Hematopoietic multipotent progenitor cell treated with erythropoietin and hydrocortisone succinate and interleukin-3 and kit ligand, for 8 days (in vitro differentiated cells): ENCODE results near the gene MFAP3L.

Experiments used
- DNase-seq: peaks from one replicate; pipeline ENCODE4 v3.0.0-alpha.2; 2015

The MFAP3L gene

DNA sequence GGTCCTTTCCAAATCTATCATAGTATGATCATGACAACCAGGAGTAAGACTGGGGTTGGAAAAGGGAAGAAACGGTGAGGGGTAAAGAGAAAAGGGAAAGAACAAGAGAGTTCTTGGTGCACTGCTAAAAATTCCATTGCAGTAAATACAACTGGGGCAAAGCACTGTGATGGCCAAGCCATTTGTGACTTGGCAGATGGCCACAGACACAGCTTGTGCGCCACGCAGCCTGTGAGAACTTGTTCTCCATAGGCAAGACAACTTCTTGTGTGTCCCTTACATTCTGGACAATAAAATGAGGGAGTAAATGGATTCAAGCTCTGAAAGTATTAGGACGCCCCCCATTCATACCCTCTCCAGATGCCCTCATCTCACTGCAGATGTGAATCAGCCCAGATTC lies 10.9 kb downstream of the MFAP3L start:
- DNase-seq = no peak

GRCh38 chr4:170014359-170015011 lies 11.7 kb downstream of the MFAP3L start:
- DNase-seq = no peak

- DNase-seq = no peak
These were observed 13.6 kb downstream of the MFAP3L start for GRCh38 chr4:170012629-170012958.

- no peak for DNase-seq
These were observed 14.1 kb downstream of the MFAP3L start for GRCh38 chr4:170011921-170012628.

DNA sequence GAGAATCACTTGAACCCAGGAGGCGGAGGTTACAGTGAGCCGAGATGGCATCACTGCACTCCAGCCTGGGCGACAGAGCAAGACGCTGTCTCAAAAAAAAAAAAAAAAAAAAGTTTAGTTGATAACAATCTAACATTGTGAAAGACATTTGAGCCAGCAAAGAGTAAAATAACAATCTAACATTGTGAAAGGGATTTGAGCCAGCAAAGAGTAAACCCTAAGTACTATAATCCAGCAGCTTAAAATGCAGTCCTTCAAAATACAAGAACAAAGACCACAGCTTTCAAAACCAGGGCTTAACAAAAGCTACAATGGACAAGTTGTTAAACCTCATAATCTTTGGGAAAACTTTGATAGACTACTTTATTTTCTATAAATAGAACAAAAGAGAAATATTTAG lies 16.9 kb downstream of the MFAP3L start:
- no peak for DNase-seq

GRCh38 chr4:170008801-170009200 lies 17.4 kb downstream of the MFAP3L start:
- no peak for DNase-seq

GRCh38 chr4:170008371-170008770 lies 17.8 kb downstream of the MFAP3L start:
- DNase-seq = peak; percentile 68

- peak; percentile 94 for DNase-seq
These were observed 19.1 kb downstream of the MFAP3L start for GRCh38 chr4:170007113-170007512.

DNA sequence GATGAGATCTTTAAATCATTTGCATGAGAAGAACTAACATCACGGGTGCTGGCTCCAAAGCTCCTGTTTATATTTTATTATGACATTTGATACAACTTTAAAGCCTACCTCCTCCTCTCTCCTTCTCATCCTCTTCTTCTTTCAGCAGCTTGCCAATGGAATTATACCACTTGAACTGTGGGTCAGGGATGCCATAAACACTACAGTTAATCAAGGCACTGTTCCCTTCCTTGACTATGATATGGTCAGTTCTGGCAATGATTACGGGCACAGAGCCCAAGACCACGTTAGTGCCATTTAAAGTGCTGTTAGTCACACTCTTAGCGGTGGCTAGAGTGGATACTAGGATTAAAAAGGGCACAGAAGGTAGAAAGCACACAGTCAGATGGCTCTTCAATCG lies 20.7 kb downstream of the MFAP3L start:
- DNase-seq = no peak

DNA sequence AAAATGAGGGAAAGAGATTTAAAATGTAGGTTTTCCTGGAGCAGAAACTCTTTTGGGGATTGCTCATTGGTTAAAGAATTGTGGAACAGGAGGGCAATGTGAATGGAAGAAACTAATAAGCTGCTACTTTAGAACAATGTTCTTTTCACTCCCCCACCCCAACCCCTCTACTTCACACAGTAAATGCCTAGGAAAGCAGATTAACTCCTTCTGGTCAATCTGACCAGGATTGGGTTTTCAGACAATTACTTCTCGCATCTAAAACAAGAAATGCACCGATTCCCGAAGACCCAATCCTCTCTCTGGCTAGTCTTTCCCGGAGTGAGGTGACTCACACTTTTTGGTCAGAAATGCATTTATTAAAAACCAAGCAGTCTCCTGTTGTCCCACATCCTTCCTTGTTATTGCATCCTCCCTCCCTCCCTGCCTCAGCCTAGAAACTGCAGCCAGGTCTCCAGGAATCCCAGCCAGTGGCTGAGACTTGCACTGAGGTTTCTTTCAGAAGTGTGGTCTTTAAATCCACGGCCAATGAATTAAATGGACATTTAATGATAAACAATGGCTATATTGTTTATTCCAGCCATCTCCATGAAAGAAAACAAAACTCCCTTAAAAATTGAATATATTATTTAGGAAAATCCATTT lies 21.4 kb downstream of the MFAP3L start:
- DNase-seq = no peak

GRCh38 chr4:170003071-170004070 lies 22.8 kb downstream of the MFAP3L start:
- DNase-seq = peak; percentile 12

DNA sequence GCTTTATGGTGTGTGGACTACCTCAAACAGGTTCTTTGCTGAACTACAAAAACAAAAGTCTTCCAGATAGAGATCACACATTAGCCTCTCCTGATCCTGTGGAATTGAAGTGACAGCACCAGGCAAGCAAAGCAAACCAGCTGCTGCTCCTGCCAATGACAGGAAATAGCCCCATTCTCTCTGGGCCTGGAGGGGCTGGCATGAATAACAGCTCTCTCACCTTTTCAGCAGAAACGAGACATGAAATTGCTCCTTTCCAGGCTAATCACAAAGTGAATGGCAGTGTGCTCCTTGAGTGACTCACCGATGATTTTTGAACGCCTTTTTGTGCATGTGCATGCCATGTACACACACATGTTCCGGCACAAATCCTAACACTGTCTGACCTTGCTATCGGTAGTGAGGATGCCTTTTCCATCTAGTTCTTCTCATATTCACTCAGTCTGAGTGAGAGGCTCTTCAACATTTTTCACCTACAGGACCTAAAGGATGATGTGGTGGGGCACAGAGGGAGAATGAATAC lies 24.4 kb downstream of the MFAP3L start:
- DNase-seq = no peak

GRCh38 chr4:170001011-170001744 lies 25.0 kb downstream of the MFAP3L start:
- DNase-seq = peak; percentile 43

DNA sequence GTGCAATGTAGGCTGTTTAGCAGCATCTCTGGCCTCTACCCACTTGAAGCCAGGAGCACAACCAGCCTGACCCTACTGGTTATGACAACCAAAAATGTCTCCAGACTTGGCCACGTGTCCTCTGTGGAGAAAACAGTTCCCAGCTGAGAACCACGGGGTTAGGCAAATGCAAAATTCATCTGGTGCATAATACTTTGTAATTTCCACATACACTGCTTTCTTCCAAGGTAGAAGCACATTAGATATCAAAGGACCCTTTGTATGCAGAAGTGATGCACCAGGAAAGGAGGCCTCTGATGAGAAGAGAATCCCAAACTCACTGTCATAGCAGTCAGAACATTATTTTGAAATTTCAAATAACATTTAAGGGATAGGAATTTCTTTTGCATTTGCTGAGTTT lies 26.3 kb downstream of the MFAP3L start:
- DNase-seq = no peak

DNA sequence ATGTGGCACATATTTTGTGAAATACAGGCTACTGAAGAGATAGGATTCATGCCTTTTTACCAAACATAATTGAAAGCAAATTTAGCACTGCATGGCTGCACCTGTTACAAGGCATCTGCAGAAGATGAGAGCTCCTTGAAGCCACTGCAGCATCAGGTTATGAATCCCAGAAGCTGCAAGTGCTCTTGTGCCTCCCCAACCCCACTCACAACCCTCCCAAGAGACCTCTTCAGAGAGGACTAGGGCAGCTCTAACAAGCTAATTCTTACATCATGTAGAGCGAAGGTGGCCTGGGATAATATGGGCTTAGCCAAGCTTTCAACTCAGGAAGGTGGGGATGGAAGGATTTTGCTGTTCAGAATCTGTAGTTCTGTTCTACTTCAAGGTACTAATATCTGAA lies 27.2 kb downstream of the MFAP3L start:
- no peak for DNase-seq

DNA sequence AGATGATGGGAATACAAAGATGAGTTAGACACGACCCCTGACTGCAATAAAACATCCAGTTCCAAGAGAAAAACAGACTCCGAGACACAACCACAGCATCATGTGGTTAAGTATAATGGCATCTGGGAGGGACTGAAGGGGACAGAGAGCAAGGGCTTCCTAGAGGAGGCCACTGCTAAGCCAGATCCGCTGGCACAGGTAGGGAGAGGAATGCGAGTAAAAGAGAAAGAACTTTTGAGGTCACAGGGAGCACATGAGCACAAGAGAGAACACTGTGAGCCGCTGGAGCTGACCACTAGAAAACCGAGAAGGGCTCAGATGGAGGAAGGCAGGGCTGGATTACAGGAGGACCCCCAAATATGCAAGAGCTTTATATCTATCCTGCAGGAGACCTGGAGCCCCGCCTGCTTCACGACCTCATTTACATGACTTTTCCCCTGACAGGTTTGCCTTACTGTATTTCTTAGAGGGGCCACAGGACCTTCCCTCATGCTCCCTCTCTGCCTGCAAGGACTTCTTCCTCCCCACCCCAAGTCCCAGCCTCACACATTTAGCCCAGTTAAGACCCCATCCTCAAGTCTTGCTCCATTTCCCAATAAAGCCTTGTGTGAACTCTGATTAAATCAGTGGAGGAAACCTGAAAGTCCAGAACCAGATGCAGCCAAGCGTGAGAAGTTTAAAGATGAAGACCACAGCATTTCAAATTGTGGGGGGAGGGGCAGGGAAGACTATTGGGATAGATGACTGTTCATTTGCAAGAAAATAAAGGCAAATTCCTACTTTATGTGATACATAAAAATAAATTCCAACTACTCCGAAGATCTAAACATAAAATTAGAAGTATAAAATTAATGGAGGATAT lies 29.6 kb downstream of the MFAP3L start:
- DNase-seq = no peak

GRCh38 chr4:169993531-169993930 lies 32.7 kb downstream of the MFAP3L start:
- no peak for DNase-seq

GRCh38 chr4:169988252-169988651 lies 37.9 kb downstream of the MFAP3L start:
- DNase-seq = no peak

DNA sequence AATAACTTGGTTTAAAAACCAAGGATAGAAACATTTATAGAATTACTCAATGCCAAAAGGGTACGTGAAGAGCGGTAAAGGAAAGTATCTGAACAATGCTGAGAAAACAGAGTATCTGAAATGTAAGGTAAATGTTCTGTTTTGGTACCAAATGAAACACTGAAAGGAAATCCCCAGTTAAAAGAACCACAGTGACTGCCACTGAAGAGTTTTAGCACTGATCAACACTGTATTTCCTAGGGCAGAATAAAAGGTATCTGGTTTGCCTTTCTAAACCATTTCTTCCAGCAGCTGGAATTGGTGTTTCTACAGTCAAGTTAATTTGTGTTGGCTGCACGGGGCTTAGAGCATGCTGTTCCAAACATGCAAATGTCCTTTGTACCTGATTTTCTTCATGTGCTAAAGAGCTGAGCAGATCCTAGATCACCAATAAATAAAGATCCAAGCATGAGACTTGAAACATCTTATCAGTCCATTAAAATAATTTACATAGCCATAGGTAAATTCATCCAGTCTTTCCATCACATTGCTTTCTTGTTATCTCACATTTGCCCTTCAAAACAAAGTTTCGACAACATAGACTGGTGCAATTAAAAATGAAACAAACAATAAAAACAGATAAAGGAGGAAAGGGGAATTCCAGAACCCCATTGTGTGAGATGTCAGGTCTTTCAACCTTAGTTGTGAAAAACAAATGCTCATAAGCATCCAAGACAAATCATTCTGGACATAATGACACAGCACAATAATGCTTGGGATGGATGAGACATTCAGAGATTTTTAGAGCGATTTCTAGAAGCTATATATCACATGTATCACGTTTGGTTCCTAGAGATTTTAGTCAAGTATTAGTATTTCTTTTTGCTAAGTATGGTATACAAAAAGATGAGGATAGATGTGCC lies 38.6 kb downstream of the MFAP3L start:
- no peak for DNase-seq

- no peak for DNase-seq
These were observed 39.8 kb downstream of the MFAP3L start for GRCh38 chr4:169986369-169986768.
